CD14-positive monocyte (primary cell): ENCODE measurements around the gene MYO5B. TPM values are rescaled to one million over a fixed set of nuclear protein-coding genes. Genes with fewer than 3 reads are reported as not detected.

Experiments used
- DNase-seq, 3 donors: peaks; one replicate each; pipeline ENCODE4 v3.0.0-alpha.2; 2011 to 2022
- H2AFZ ChIP-seq: 2 replicates; pipeline ENCODE4 v1.6.0; 2012; ENCODE audit warnings: mild to moderate bottlenecking, low read depth, low read length, inconsistent platforms; ENCODE audit not compliant: insufficient read depth, poor library complexity, severe bottlenecking
- H3K27ac ChIP-seq, 2 donors: 1 replicate in 1 of 2; 2 replicates in 1 of 2; pipeline ENCODE4 v1.5.1; 2012 to 2013; ENCODE audit warnings: low read length in 2 of 2, control low read depth in 1 of 2, inconsistent platforms in 1 of 2, low read depth in 1 of 2, mild to moderate bottlenecking in 1 of 2
- H3K27me3 ChIP-seq, 2 donors: one replicate each; pipeline versions ENCODE4 v1.6.0 to v1.6.1; 2011 to 2013; ENCODE audit warnings: low read length in 2 of 2; ENCODE audit not compliant: control insufficient read depth in 2 of 2, insufficient read depth in 2 of 2
- H3K36me3 ChIP-seq, 2 donors: replicated peaks in 1 of 2; 1 replicate in 1 of 2; 2 replicates in 1 of 2; pipeline versions ENCODE4 v1.5.1 to v1.6.1; 2012 to 2013; ENCODE audit warnings: low read length in 2 of 2, control low read depth in 1 of 2, inconsistent platforms in 1 of 2, mild to moderate bottlenecking in 1 of 2; ENCODE audit not compliant: insufficient read depth in 2 of 2, control insufficient read depth in 1 of 2
- H3K4me1 ChIP-seq, 2 donors: 1 replicate in 1 of 2; 2 replicates in 1 of 2; pipeline versions ENCODE4 v1.5.1 to v1.6.1; 2012 to 2013; ENCODE audit warnings: low read length in 2 of 2, control low read depth in 1 of 2, inconsistent platforms in 1 of 2, mild to moderate bottlenecking in 1 of 2, moderate library complexity in 1 of 2; ENCODE audit not compliant: insufficient read depth in 2 of 2, control insufficient read depth in 1 of 2
- H3K4me2 ChIP-seq: replicated peaks from 2 replicates; pipeline ENCODE3; 2012; ENCODE audit warnings: low read length, moderate library complexity, mild to moderate bottlenecking; ENCODE audit not compliant: poor library complexity, severe bottlenecking; ENCODE audit errors: extremely low read depth
- H3K4me3 ChIP-seq, 3 experiments: fragments of 200-600 bp in 1 of 3; sonication (generic) in 1 of 3; replicated peaks in 1 of 3; 1 replicate in 2 of 3; 2 replicates in 1 of 3; pipeline ENCODE4 v1.5.1; 2011 to 2013; ENCODE audit warnings: low read length in 3 of 3, mild to moderate bottlenecking in 3 of 3, control low read depth in 2 of 3, low read depth in 2 of 3, inconsistent platforms in 1 of 3, moderate library complexity in 1 of 3
- H3K79me2 ChIP-seq: 2 replicates; pipeline ENCODE4 v1.6.0; 2012; ENCODE audit warnings: mild to moderate bottlenecking, control low read depth, inconsistent platforms, low read length, moderate library complexity; ENCODE audit not compliant: insufficient read depth
- H3K9ac ChIP-seq: 2 replicates; pipeline ENCODE4 v1.6.0; 2017; ENCODE audit warnings: low read length, mild to moderate bottlenecking; ENCODE audit not compliant: insufficient read depth, poor library complexity, severe bottlenecking
- H3K9me3 ChIP-seq, 2 donors: replicated peaks in 1 of 2; 1 replicate in 1 of 2; 2 replicates in 1 of 2; pipeline versions ENCODE4 v1.5.1 to v1.6.1; 2012 to 2013; ENCODE audit warnings: low read length in 2 of 2, control low read depth in 1 of 2; ENCODE audit not compliant: control insufficient read depth in 1 of 2, insufficient read depth in 1 of 2
- H4K20me1 ChIP-seq: 2 replicates; pipeline ENCODE4 v1.6.0; 2012; ENCODE audit warnings: mild to moderate bottlenecking, low read length, control low read depth, moderate library complexity; ENCODE audit not compliant: insufficient read depth
- H3K27ac Mint-ChIP-seq, 7 donors: one replicate each; pipeline ENCODE4 v1.8.0; 2020; ENCODE audit warnings: mild to moderate bottlenecking in 7 of 7, mixed read lengths in 7 of 7, moderate library complexity in 6 of 7, inconsistent platforms in 2 of 7
- H3K27me3 Mint-ChIP-seq, 3 donors: one replicate each; pipeline ENCODE4 v1.8.0; 2021 to 2022; ENCODE audit warnings: low read depth in 3 of 3, mild to moderate bottlenecking in 3 of 3, mixed read lengths in 3 of 3, moderate library complexity in 3 of 3, inconsistent platforms in 1 of 3
- H3K36me3 Mint-ChIP-seq, 2 donors: one replicate each; pipeline ENCODE4 v1.8.0; 2020; ENCODE audit warnings: mixed read lengths in 2 of 2, inconsistent platforms in 1 of 2, mild to moderate bottlenecking in 1 of 2
- H3K4me1 Mint-ChIP-seq: one replicate; pipeline ENCODE4 v1.8.0; 2020; ENCODE audit warnings: mild to moderate bottlenecking, mixed read lengths
- H3K4me3 Mint-ChIP-seq, 2 donors: one replicate each; pipeline ENCODE4 v1.8.0; 2020; ENCODE audit warnings: mild to moderate bottlenecking in 2 of 2, mixed read lengths in 2 of 2, moderate library complexity in 1 of 2
- H3K9me3 Mint-ChIP-seq, 7 donors: one replicate each; pipeline ENCODE4 v1.8.0; 2020 to 2022; ENCODE audit warnings: mixed read lengths in 7 of 7, mild to moderate bottlenecking in 6 of 7, moderate library complexity in 6 of 7, inconsistent platforms in 2 of 7
- WGBS: methylation state at CpG from one replicate; pipeline ENCODE4 v1.1.5; 2013; ENCODE audit warnings: missing lambda C conversion rate; ENCODE audit not compliant: insufficient coverage; 5-methylcytosine and 5-hydroxymethylcytosine counted together
- intact Hi-C, 2 donors: fragments of 100-400 bp; cut with micrococcal nuclease; formaldehyde crosslinking; loops; one replicate each; pipeline versions ENCODE4 v1.15.0 to v1.15.1; 2023
- polyA plus RNA-seq, 3 donors: library from polyadenylated mRNA; depleted of rRNA in 1 of 3; unstranded in 2 of 3; stranded (reverse) in 1 of 3; fragments of 300-500 nt in 2 of 3; fragments of >200 nt in 1 of 3; fragmentation: Illumina TruSeq in 2 of 3; gene quantifications; 1 replicate in 2 of 3; 2 replicates in 1 of 3; pipeline ENCODE4 v1.2.3, GENCODE V29; 2012 to 2021
- TF ChIP-seq, protein P1 (sequence below): fragments of 200-600 bp; IDR thresholded peaks from one replicate; pipeline ENCODE4 v1.8.0; 2022; ENCODE audit warnings: antibody characterized with exemption, mild to moderate bottlenecking

MYO5B gene
- polyA plus RNA-seq, 3 donors, result 0.04 TPM; not detected in 2

DNA sequence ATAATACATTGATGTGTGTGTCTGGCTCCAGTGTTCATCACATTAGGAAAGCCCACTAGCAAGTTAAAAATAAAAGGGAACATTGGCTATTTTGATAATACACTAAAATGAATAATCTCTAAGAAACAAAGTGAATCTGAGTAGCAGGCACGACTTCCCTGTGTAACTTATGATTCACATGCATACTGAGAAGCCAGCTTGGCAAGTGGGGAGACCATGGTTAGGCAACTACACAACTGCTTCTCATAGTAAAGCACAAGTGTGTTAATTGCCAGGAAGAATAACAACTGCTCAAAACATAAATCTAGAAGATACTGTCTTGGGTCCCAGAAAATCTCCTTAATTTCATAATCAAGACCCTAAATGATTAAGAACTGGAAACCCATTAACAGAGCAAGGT lies 4.0 kb downstream of the MYO5B start:
- Mint-ChIP-seq H3K27ac (no peak overlapping the region), H3K36me3 (peaks cover 0 to 3% of the 10 kb centered on the region in 2 donors), H3K9me3 (peaks cover 0 to 6% (median 3%) of the 10 kb centered on the region in 7 donors), H3K4me1 (peaks cover 9% of the 10 kb centered on the region), H3K27me3 (peaks cover 42 to 56% (median 48%) of the 10 kb centered on the region in 3 donors), H3K4me3 (peak overlapping the region in 1 of 2 donors; percentile 19)
- Histone ChIP-seq H3K9ac (no peak overlapping the region), H3K4me2 (no peak overlapping the region), H3K36me3 (no peaks in the 10 kb centered on the region), H3K27me3 (peaks cover 50 to 57% of the 10 kb centered on the region in 2 donors), H3K9me3 (peaks cover 0 to 13% of the 10 kb centered on the region in 2 donors), H2AFZ (no peak overlapping the region), H4K20me1 (no peaks in the 10 kb centered on the region), H3K4me3 (no peak overlapping the region), H3K27ac (no peak overlapping the region), H3K4me1 (peaks cover 2 to 11% of the 10 kb centered on the region in 2 donors), H3K79me2 (no peaks in the 10 kb centered on the region)
- intact Hi-C loops, result no loop called here
- TF ChIP-seq, protein P1, sequence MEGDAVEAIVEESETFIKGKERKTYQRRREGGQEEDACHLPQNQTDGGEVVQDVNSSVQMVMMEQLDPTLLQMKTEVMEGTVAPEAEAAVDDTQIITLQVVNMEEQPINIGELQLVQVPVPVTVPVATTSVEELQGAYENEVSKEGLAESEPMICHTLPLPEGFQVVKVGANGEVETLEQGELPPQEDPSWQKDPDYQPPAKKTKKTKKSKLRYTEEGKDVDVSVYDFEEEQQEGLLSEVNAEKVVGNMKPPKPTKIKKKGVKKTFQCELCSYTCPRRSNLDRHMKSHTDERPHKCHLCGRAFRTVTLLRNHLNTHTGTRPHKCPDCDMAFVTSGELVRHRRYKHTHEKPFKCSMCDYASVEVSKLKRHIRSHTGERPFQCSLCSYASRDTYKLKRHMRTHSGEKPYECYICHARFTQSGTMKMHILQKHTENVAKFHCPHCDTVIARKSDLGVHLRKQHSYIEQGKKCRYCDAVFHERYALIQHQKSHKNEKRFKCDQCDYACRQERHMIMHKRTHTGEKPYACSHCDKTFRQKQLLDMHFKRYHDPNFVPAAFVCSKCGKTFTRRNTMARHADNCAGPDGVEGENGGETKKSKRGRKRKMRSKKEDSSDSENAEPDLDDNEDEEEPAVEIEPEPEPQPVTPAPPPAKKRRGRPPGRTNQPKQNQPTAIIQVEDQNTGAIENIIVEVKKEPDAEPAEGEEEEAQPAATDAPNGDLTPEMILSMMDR, result no peak
- DNase-seq, result no peak
- WGBS, result 83% methylated on average over 1 of the region's 1 CpG

DNA sequence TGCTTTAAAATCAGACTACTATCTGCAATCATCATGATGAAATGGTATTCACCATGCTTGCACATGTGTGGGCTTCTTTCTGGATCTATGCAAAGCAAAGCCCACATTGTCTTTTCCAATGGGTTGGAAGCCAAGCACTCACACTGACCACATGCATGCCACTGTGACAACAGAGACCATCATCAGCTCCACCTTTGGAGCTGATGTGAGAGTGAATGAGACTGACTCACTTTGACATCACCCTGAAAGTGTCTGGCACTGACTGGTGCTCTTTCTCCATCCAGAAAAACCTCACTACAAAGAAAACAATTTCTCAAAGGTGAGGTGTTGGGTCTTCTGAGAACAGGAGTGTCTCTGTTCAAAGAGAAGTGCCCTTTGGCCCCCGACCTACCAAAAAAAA lies 4.7 kb downstream of the MYO5B start:
- WGBS, result no CpG with 5 or more reads among the region's 1 CpG
- Histone ChIP-seq H3K27me3 (peaks cover 47 to 50% of the 10 kb centered on the region in 2 donors), H2AFZ (no peak overlapping the region), H3K79me2 (no peaks in the 10 kb centered on the region), H3K27ac (no peak overlapping the region), H3K9ac (no peak overlapping the region), H3K9me3 (peaks cover 0 to 8% of the 10 kb centered on the region in 2 donors), H4K20me1 (no peaks in the 10 kb centered on the region), H3K4me2 (no peak overlapping the region), H3K4me1 (peaks cover 2 to 11% of the 10 kb centered on the region in 2 donors), H3K4me3 (no peak overlapping the region), H3K36me3 (no peaks in the 10 kb centered on the region)
- H3K36me3 Mint-ChIP-seq, result peaks cover 0 to 3% of the 10 kb centered on the region in 2 donors
- H3K27me3 Mint-ChIP-seq, result peaks cover 35 to 49% (median 41%) of the 10 kb centered on the region in 3 donors
- intact Hi-C loops, result no loop called here
- peaks cover 5% of the 10 kb centered on the region for H3K4me1 Mint-ChIP-seq
- TF ChIP-seq, protein P1, result no peak
- H3K27ac Mint-ChIP-seq, result no peak overlapping the region
- H3K9me3 Mint-ChIP-seq, result peaks cover 0 to 6% (median 3%) of the 10 kb centered on the region in 7 donors
- DNase-seq, result no peak
- H3K4me3 Mint-ChIP-seq, result no peak overlapping the region
